GM12875 (cell line): ENCODE results near the gene ABCA1.

ENCODE experiments used
- H3K4me3 ChIP-seq: one replicate; pipeline ENCODE4 v1.5.1; 2011; ENCODE audit warnings: low read depth, low read length, control low read depth
- TF ChIP-seq, protein P1 (sequence below): IDR thresholded peaks from 2 replicates; pipeline ENCODE4 v1.5.1; 2011; ENCODE audit warnings: low read depth, mild to moderate bottlenecking, control low read depth, inconsistent platforms, low read length, moderate library complexity, borderline replicate concordance; ENCODE audit not compliant: insufficient read depth

The ABCA1 gene

DNA sequence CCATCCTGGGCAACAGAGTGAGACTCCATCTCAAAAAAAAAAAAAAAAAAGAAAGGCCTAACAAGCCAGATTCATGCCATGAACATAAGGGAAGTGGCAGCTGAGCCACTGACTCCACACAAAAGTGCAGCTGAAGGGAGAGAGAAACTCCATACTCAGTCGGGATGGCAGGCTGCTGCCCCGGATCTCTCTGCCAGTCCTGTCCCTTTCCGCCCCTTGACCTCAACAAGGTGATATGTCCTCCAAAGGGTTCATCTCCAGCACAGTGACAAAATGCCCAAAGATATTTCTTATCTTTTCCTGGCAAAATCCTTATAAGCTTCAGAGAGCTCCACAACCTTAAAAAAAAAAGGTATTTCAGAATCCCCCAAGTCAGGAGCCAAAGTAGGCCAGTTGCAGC lies 52.6 kb downstream of the ABCA1 start:
- H3K4me3 ChIP-seq: no peak overlapping the region
- TF ChIP-seq, protein P1, sequence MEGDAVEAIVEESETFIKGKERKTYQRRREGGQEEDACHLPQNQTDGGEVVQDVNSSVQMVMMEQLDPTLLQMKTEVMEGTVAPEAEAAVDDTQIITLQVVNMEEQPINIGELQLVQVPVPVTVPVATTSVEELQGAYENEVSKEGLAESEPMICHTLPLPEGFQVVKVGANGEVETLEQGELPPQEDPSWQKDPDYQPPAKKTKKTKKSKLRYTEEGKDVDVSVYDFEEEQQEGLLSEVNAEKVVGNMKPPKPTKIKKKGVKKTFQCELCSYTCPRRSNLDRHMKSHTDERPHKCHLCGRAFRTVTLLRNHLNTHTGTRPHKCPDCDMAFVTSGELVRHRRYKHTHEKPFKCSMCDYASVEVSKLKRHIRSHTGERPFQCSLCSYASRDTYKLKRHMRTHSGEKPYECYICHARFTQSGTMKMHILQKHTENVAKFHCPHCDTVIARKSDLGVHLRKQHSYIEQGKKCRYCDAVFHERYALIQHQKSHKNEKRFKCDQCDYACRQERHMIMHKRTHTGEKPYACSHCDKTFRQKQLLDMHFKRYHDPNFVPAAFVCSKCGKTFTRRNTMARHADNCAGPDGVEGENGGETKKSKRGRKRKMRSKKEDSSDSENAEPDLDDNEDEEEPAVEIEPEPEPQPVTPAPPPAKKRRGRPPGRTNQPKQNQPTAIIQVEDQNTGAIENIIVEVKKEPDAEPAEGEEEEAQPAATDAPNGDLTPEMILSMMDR: no peak

DNA sequence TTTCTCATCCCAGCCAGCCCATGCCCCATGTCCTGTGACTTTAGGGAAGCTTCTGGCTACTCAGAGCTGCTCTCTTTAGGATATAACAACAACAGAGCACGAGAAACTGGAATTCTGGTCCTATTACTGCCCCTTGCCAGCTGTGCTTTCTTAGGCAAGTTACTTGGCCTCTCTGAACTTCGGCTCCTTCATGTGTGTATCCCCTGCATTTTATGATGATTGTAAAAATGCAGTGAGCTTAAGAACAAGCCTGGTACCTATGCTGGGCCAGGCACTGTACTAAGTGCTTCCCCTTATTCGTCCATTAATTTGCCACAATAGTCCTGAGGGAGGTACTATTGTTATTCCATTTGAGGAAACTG lies 54.5 kb downstream of the ABCA1 start:
- H3K4me3 ChIP-seq: no peak overlapping the region
- TF ChIP-seq, protein P1: no peak

DNA sequence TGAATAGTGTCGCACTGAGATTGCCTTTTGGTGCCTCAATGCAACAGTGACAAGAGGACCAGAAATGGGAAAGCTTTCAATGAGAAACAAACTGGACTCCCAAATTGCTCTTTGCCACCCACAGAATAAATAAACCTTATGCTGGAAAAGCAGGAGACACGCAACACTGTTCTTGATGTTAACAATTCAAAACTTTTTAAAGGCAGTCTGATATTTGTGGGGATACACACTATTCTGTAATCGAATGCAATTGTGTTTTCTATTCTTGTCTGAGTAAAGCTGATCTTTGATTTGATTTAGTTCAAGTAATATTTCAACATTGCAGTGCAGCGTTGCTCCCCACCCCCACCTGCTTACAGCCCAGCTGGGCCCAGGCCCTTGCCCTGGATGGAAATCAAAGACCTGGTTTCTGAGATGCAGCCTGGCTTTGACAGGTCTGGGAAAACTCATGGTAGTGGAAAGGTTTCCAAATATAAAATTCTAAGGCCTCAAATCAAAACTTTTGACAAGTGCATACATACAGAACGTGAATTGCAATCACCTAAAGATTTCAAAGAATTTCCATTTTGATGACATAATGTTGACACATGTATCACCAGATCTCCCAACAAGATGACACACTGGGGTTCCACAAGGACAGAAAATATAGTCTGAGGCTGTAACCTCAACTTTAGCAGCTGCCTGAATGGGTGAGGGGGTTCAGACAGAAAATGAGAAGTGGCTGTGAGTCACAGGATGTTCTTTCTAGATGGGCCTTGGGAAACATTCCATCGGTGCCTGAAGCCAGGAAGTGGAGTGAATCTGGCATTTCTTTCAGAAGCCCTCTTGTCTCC lies 55.1 kb downstream of the ABCA1 start:
- no peak overlapping the region for H3K4me3 ChIP-seq
- TF ChIP-seq, protein P1: no peak

DNA sequence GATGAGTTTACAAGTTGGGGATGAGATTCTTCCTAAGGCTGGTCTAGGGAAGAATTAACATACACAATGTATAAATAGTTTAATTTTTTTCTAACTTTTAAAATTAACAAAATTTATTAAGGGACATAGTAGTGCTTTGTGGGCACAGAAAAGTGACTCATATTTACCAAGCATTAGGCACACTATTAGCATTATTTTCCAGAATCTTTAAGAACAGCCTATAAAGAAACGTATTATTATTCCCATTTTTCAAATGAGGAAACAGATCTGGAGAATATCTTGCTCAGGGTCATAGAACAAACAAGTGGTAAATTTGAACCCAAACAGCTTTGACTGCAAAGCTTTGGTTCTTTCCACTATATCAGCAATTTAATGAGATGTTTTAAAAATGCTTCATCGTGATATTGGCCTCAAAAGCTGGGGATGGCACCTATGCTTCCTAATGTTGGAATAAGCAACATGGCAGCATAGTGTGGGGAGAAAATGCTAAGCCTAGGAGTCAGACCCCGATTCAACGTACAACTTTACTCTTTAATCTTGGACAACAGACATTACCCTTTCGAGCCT lies 55.9 kb downstream of the ABCA1 start:
- TF ChIP-seq, protein P1: no peak
- H3K4me3 ChIP-seq: no peak overlapping the region

DNA sequence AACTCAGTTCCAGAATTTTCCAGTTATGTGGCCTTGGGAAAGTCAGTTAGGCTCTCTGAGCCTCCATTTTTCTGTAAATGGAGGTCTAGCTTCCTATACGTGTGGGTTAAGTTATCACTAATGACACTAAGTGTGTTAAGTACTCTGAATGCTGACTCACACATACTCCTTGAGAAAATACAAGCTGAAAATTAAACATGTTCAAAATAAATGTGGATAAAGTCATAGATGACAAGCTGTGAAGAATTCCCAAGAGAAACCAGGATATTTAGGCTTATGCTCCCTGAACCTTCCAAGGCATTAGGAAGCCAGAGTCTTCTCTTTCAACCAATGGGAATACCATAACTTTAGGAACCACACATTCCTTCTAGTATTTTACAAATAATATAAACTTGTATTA lies 58.1 kb downstream of the ABCA1 start:
- TF ChIP-seq, protein P1: no peak
- no peak overlapping the region for H3K4me3 ChIP-seq

DNA sequence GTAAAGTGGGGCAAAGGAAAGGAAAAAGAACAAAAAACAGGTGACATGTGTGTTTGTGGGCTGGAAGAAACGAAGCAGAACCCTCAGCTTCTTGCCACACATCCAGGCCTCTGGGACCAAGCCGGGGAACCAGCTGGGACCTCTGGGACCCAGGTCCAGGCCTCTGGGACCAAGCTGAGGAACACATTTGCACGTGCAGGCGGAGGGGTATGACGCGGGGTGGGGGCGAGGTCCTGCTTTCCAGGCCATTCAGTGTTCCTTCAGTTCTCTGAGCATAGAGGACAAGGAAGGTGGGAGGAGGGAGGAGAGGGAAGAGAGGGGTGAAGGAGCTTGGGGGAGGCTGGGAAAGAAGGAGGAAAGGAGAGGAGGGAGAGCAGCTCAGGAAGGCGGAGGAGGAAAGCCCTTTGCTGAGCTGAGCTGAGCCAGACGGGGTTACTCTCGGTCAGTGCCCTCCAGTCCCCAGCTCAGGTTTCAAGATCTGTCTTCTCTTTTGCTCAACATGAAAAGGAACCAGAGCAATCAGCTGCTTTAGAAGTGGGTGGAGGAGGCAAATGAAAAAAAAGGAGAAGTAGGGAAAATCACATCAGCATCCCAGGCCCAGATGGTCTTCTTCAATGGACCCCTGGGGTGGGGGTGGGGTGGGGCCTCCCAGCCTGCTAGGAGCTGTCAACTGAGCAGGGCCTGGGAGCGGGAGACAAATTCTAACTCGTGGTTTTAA lies 59.1 kb downstream of the ABCA1 start:
- no peak overlapping the region for H3K4me3 ChIP-seq
- TF ChIP-seq, protein P1: no peak
